ENCODE data around the gene TCF4. TPM values are rescaled to one million over a fixed set of nuclear protein-coding genes. Genes with fewer than 3 reads are reported as not detected.

TCF4 gene
- total and polyA plus RNA-seq, 4 donors: 4.3 to 15.3 (median 11.5) TPM

DNA sequence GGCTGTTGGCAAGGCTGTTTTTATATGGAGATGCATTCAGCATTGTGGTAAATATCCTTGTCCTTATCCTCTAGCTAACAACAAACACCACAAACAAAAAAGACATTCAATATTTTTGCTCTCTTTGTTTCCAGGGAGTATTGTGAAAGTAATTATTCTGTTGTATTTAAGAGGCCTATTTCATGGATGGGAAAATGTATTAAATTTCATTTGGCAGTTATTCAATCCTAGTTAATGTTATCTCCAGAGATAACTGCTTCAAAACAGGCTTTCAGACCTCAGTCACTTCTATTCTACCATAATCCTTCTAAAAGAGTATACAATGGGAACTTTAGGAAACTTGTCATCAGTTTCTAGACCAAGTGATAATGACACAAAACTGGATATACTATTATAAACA is 348.3 kb downstream of the TCF4 start:
- Histone ChIP-seq H3K4me1 (ENCODE audit: control insufficient read depth in 4 of 4, insufficient read depth in 4 of 4, low read length in 3 of 4) (peaks cover 0 to 6% (median 4%) of the 10 kb centered on the region in 4 donors), H3K27ac (ENCODE audit: low read depth in 1 of 2, low read length in 2 of 2) (no peak overlapping the region), H3K36me3 (ENCODE audit: control insufficient read depth in 4 of 4, insufficient read depth in 3 of 4, low read depth in 1 of 4, low read length in 3 of 4) (no peaks in the 10 kb centered on the region), H3K9ac (ENCODE audit: low read depth in 1 of 2, low read length in 2 of 2) (no peak overlapping the region), H3K27me3 (ENCODE audit: control insufficient read depth in 4 of 4, insufficient read depth in 4 of 4, low read length in 3 of 4) (no peaks in the 10 kb centered on the region), H3K9me3 (ENCODE audit: control insufficient read depth in 4 of 4, low read length in 3 of 4) (no peaks in the 10 kb centered on the region), H3K4me3 (ENCODE audit: low read depth in 1 of 3, low read length in 3 of 3) (no peak overlapping the region)
- DNase-seq (ENCODE audit: low spot score): no peak
- TF ChIP-seq, protein P1, sequence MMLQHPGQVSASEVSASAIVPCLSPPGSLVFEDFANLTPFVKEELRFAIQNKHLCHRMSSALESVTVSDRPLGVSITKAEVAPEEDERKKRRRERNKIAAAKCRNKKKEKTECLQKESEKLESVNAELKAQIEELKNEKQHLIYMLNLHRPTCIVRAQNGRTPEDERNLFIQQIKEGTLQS (IDR thresholded peaks at IDR 0.05): no peak
- TF ChIP-seq GABPA (IDR thresholded peaks at IDR 0.05 in 1 of 2, conservative IDR thresholded peaks at IDR 0.05 in 1 of 2) (no peak), HNF4G (IDR thresholded peaks at IDR 0.05) (no peak)

DNA sequence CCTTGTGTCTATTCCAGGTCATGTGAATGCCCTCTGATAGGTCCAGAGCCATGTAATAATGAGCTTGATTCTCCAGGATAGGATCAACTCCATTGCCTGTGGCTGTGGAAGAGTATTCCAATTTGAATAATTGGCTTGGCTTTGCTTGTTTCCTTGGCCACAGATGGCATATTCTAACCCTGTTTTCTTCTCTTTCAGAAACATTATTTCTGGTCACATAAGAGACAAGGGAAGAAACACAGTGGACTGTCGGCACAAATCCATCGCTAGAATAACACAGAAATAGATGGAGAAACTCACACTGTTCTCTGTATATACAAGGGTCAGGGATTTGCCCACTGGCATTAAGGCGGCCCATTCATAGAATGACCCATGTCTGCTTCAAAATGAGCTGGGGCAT is 350.3 kb downstream of the TCF4 start:
- Histone ChIP-seq H3K27ac (ENCODE audit: low read depth in 1 of 2, low read length in 2 of 2) (no peak overlapping the region), H3K4me3 (ENCODE audit: low read depth in 1 of 3, low read length in 3 of 3) (no peak overlapping the region), H3K9me3 (ENCODE audit: control insufficient read depth in 4 of 4, low read length in 3 of 4) (no peaks in the 10 kb centered on the region), H3K9ac (ENCODE audit: low read depth in 1 of 2, low read length in 2 of 2) (no peak overlapping the region), H3K36me3 (ENCODE audit: control insufficient read depth in 4 of 4, insufficient read depth in 3 of 4, low read depth in 1 of 4, low read length in 3 of 4) (no peaks in the 10 kb centered on the region), H3K27me3 (ENCODE audit: control insufficient read depth in 4 of 4, insufficient read depth in 4 of 4, low read length in 3 of 4) (no peaks in the 10 kb centered on the region), H3K4me1 (ENCODE audit: control insufficient read depth in 4 of 4, insufficient read depth in 4 of 4, low read length in 3 of 4) (peaks cover 0 to 11% (median 5%) of the 10 kb centered on the region in 4 donors)
- WGBS: 96% methylated on average over 3 of the region's 3 CpGs
- TF ChIP-seq HNF4A (conservative IDR thresholded peaks at IDR 0.05) (no peak), FOXA1 (IDR thresholded peaks at IDR 0.05) (no peak), NR2F2 (IDR thresholded peaks at IDR 0.05) (no peak), SP1 (IDR thresholded peaks at IDR 0.05) (no peak), RAD21 (IDR thresholded peaks at IDR 0.05) (no peak), YY1 (IDR thresholded peaks at IDR 0.05) (no peak), TAF1 (conservative IDR thresholded peaks at IDR 0.05) (no peak)
- TF ChIP-seq, protein P2, sequence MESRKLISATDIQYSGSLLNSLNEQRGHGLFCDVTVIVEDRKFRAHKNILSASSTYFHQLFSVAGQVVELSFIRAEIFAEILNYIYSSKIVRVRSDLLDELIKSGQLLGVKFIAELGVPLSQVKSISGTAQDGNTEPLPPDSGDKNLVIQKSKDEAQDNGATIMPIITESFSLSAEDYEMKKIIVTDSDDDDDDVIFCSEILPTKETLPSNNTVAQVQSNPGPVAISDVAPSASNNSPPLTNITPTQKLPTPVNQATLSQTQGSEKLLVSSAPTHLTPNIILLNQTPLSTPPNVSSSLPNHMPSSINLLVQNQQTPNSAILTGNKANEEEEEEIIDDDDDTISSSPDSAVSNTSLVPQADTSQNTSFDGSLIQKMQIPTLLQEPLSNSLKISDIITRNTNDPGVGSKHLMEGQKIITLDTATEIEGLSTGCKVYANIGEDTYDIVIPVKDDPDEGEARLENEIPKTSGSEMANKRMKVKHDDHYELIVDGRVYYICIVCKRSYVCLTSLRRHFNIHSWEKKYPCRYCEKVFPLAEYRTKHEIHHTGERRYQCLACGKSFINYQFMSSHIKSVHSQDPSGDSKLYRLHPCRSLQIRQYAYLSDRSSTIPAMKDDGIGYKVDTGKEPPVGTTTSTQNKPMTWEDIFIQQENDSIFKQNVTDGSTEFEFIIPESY (IDR thresholded peaks at IDR 0.05): no peak
- TF ChIP-seq, protein P3, sequence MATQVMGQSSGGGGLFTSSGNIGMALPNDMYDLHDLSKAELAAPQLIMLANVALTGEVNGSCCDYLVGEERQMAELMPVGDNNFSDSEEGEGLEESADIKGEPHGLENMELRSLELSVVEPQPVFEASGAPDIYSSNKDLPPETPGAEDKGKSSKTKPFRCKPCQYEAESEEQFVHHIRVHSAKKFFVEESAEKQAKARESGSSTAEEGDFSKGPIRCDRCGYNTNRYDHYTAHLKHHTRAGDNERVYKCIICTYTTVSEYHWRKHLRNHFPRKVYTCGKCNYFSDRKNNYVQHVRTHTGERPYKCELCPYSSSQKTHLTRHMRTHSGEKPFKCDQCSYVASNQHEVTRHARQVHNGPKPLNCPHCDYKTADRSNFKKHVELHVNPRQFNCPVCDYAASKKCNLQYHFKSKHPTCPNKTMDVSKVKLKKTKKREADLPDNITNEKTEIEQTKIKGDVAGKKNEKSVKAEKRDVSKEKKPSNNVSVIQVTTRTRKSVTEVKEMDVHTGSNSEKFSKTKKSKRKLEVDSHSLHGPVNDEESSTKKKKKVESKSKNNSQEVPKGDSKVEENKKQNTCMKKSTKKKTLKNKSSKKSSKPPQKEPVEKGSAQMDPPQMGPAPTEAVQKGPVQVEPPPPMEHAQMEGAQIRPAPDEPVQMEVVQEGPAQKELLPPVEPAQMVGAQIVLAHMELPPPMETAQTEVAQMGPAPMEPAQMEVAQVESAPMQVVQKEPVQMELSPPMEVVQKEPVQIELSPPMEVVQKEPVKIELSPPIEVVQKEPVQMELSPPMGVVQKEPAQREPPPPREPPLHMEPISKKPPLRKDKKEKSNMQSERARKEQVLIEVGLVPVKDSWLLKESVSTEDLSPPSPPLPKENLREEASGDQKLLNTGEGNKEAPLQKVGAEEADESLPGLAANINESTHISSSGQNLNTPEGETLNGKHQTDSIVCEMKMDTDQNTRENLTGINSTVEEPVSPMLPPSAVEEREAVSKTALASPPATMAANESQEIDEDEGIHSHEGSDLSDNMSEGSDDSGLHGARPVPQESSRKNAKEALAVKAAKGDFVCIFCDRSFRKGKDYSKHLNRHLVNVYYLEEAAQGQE (IDR thresholded peaks at IDR 0.05): no peak
- TF ChIP-seq, protein P1 (IDR thresholded peaks at IDR 0.05): no peak
- no peak for DNase-seq (ENCODE audit: low spot score)
